ENCODE data around the gene PEA15.

The PEA15 gene

GRCh38 chr1:160200786-160201185 lies 4.4 kb upstream of the PEA15 start:
- no peak for ATAC-seq
- TF ChIP-seq CREB5 (CRISPR knock-in tag; IDR thresholded peaks at IDR 0.05; ENCODE audit: low read depth) (no peak), BACH2 (CRISPR knock-in tag; IDR thresholded peaks at IDR 0.05; ENCODE audit: borderline replicate concordance) (no peak), PATZ1 (CRISPR knock-in tag; IDR thresholded peaks at IDR 0.05; ENCODE audit: borderline replicate concordance) (no peak), SNAI2 (CRISPR knock-in tag; IDR thresholded peaks at IDR 0.05) (no peak), TOX (CRISPR knock-in tag; IDR thresholded peaks at IDR 0.05; ENCODE audit: borderline replicate concordance) (no peak), OSR1 (CRISPR knock-in tag; IDR thresholded peaks at IDR 0.05) (no peak)

- no peak for ATAC-seq
- TF ChIP-seq TSHZ2 (CRISPR knock-in tag; IDR thresholded peaks at IDR 0.05) (no peak), CSDC2 (CRISPR knock-in tag; IDR thresholded peaks at IDR 0.05) (no peak), ZNF565 (CRISPR knock-in tag; conservative IDR thresholded peaks at IDR 0.05; ENCODE audit: low read depth) (no peak), ZFP30 (CRISPR knock-in tag; IDR thresholded peaks at IDR 0.05) (no peak), POU6F1 (CRISPR knock-in tag; IDR thresholded peaks at IDR 0.05; ENCODE audit: borderline replicate concordance, low read depth) (no peak), ARNTL (CRISPR knock-in tag; IDR thresholded peaks at IDR 0.05; ENCODE audit: borderline replicate concordance, low read depth) (no peak), CSRNP3 (CRISPR knock-in tag; IDR thresholded peaks at IDR 0.05) (no peak), GLIS3 (CRISPR knock-in tag; IDR thresholded peaks at IDR 0.05) (no peak), ZNF70 (CRISPR knock-in tag; IDR thresholded peaks at IDR 0.05) (no peak), CREB5 (CRISPR knock-in tag; IDR thresholded peaks at IDR 0.05; ENCODE audit: low read depth) (no peak), BACH2 (CRISPR knock-in tag; IDR thresholded peaks at IDR 0.05; ENCODE audit: borderline replicate concordance) (no peak), ISL1 (CRISPR knock-in tag; IDR thresholded peaks at IDR 0.05) (no peak), ZFP3 (CRISPR knock-in tag; IDR thresholded peaks at IDR 0.05) (no peak), TOX (CRISPR knock-in tag; IDR thresholded peaks at IDR 0.05; ENCODE audit: borderline replicate concordance) (no peak), ZC3H10 (CRISPR knock-in tag; IDR thresholded peaks at IDR 0.05) (no peak), OSR1 (CRISPR knock-in tag; IDR thresholded peaks at IDR 0.05) (no peak), ZNF8 (CRISPR knock-in tag; IDR thresholded peaks at IDR 0.05) (no peak), PATZ1 (CRISPR knock-in tag; IDR thresholded peaks at IDR 0.05; ENCODE audit: borderline replicate concordance) (no peak)
Observed at GRCh38 chr1:160204526-160205241, 500 bp upstream of the PEA15 start.
